Vagina (tissue), 2 donors: ENCODE data around the gene STAU1. TPM values are rescaled to one million over a fixed set of nuclear protein-coding genes. Genes with fewer than 3 reads are reported as not detected.

Experiments
- DNase-seq, 2 donors: peaks; one replicate each; pipeline ENCODE4 v3.0.0-alpha.2; 2017; ENCODE audit errors: extremely low spot score in 2 of 2
- H3K27ac ChIP-seq: fragments of 200-600 bp; sonication (generic); one replicate; pipeline ENCODE4 v1.5.1; 2019
- H3K27me3 ChIP-seq: fragments of 200-600 bp; sonication (generic); one replicate; pipeline ENCODE4 v1.5.1; 2019
- H3K36me3 ChIP-seq, 2 donors: fragments of 200-600 bp; sonication (generic); one replicate each; pipeline ENCODE4 v1.5.1; 2017 to 2019
- H3K4me1 ChIP-seq: fragments of 200-600 bp; sonication (generic); one replicate; pipeline ENCODE4 v1.5.1; 2019
- H3K4me3 ChIP-seq, 2 donors: fragments of 200-600 bp; sonication (generic); 1 replicate in 1 of 2; 2 replicates in 1 of 2; pipeline ENCODE4 v1.5.1; 2016 to 2019
- H3K9me3 ChIP-seq: fragments of 200-600 bp; sonication (generic); one replicate; pipeline ENCODE4 v1.5.1; 2019
- CTCF ChIP-seq, 3 experiments: fragments of 450-650 bp in 2 of 3; fragments of 200-600 bp in 1 of 3; sonication (generic) in 1 of 3; IDR thresholded peaks; one replicate each; pipeline ENCODE4 v1.5.1; 2017 to 2019; ENCODE audit warnings: antibody characterized with exemption in 3 of 3, mild to moderate bottlenecking in 2 of 3, moderate library complexity in 2 of 3
- POLR2A ChIP-seq, 2 donors: fragments of 450-650 bp; IDR thresholded peaks; one replicate each; pipeline ENCODE4 v1.6.1; 2017; ENCODE audit warnings: antibody characterized with exemption in 2 of 2, mild to moderate bottlenecking in 2 of 2, moderate library complexity in 2 of 2
- POLR2AphosphoS5 ChIP-seq, 2 donors: sonication (generic); formaldehyde crosslinking; IDR thresholded peaks; one replicate each; pipeline ENCODE4 v1.9.0; 2017; ENCODE audit warnings: antibody characterized with exemption in 2 of 2, mild to moderate bottlenecking in 2 of 2, low read depth in 1 of 2; ENCODE audit not compliant: insufficient read depth in 1 of 2
- intact Hi-C: fragments of 100-400 bp; cut with DNase I; formaldehyde crosslinking; loops from one replicate; pipeline ENCODE4 v1.15.1; 2023
- total RNA-seq: library from RNA; depleted of rRNA; stranded (reverse); fragments of >200 nt; gene quantifications from one replicate; pipeline ENCODE4 v1.2.3, GENCODE V29; 2016

The STAU1 gene
- total RNA-seq, 1 donor from 2014 or later: 68.5 TPM

- peaks cover 0 to under 1% of the 10 kb centered on the region in 2 donors for H3K36me3 ChIP-seq
- H3K9me3 ChIP-seq: no peaks in the 10 kb centered on the region
- no peak overlapping the region for H3K4me3 ChIP-seq
- intact Hi-C loops: no loop called here
- no peak for TF ChIP-seq POLR2AphosphoS5 (IDR thresholded peaks at IDR 0.05; ENCODE audit: insufficient read depth in 1 of 2, low read depth in 1 of 2)
- no peak for TF ChIP-seq CTCF (IDR thresholded peaks at IDR 0.05)
- no peak for TF ChIP-seq POLR2A (IDR thresholded peaks at IDR 0.05)
- DNase-seq: no peak
- no peaks in the 10 kb centered on the region for H3K27me3 ChIP-seq
- peaks cover 71% of the 10 kb centered on the region for H3K4me1 ChIP-seq
- no peak overlapping the region for H3K27ac ChIP-seq
Observed at GRCh38 chr20:49183444-49183843, 4.7 kb downstream of the STAU1 start.

DNA sequence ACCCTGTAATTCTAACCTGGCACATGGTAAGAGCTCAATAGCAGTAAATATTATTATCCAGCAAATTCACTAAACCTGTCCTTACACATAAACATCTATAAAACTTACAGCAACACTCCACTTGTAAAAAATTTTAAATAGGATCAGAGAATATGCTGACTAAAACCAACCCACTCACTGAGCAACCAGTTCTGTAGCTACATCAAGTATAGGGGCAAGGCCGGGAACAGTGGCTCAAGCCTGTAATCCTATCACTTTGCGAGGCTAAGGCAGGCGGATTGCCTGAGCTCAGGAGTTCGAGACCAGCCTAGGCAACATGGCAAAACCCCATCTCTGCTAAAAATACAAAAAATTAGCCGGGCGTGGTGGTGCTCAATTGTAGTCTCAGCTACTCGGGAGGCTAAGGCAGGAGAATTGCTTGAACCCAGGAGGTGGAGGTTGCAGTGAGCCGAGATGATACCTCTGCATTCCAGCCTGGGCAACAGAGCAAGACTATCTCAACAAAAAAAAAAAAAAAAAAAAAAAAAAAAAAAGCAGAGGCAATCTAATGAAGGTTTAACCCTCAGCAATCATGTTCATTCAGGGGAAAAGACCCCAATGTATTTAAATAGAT lies 6.8 kb downstream of the STAU1 start:
- Histone ChIP-seq H3K9me3 (no peaks in the 10 kb centered on the region), H3K27ac (no peak overlapping the region), H3K36me3 (peaks cover 0 to 5% of the 10 kb centered on the region in 2 donors), H3K27me3 (no peaks in the 10 kb centered on the region), H3K4me1 (peaks cover 69% of the 10 kb centered on the region), H3K4me3 (no peak overlapping the region)
- TF ChIP-seq CTCF (IDR thresholded peaks at IDR 0.05): no peak
- no peak for TF ChIP-seq POLR2A (IDR thresholded peaks at IDR 0.05)
- TF ChIP-seq POLR2AphosphoS5 (IDR thresholded peaks at IDR 0.05; ENCODE audit: insufficient read depth in 1 of 2, low read depth in 1 of 2): no peak
- no peak for DNase-seq
- intact Hi-C loops: no loop called here

- H3K4me1 ChIP-seq: peaks cover 55% of the 10 kb centered on the region
- H3K36me3 ChIP-seq: peaks cover 0 to 5% of the 10 kb centered on the region in 2 donors
- intact Hi-C loops: no loop called here
Observed at GRCh38 chr20:49179368-49180277, 8.5 kb downstream of the STAU1 start.

GRCh38 chr20:49174183-49174582 lies 14.0 kb downstream of the STAU1 start:
- H3K9me3 ChIP-seq: no peaks in the 10 kb centered on the region
- H3K27me3 ChIP-seq: no peaks in the 10 kb centered on the region
- no peak for TF ChIP-seq POLR2AphosphoS5 (IDR thresholded peaks at IDR 0.05; ENCODE audit: insufficient read depth in 1 of 2, low read depth in 1 of 2)
- TF ChIP-seq POLR2A (IDR thresholded peaks at IDR 0.05): no peak
- no peak for TF ChIP-seq CTCF (IDR thresholded peaks at IDR 0.05)
- DNase-seq: no peak
- no peak overlapping the region for H3K27ac ChIP-seq
- peaks cover 16% of the 10 kb centered on the region for H3K4me1 ChIP-seq
- intact Hi-C loops: no loop called here
- H3K36me3 ChIP-seq: peaks cover 0 to 5% of the 10 kb centered on the region in 2 donors
- H3K4me3 ChIP-seq: no peak overlapping the region

More at GRCh38 chr20:49179368-49180277, 8.5 kb downstream of the STAU1 start:
- H3K27ac ChIP-seq: no peak overlapping the region
- no peak for DNase-seq
- TF ChIP-seq CTCF (IDR thresholded peaks at IDR 0.05) (no peak), POLR2A (IDR thresholded peaks at IDR 0.05) (no peak), POLR2AphosphoS5 (IDR thresholded peaks at IDR 0.05; ENCODE audit: insufficient read depth in 1 of 2, low read depth in 1 of 2) (no peak)
- H3K9me3 ChIP-seq: no peaks in the 10 kb centered on the region
- no peaks in the 10 kb centered on the region for H3K27me3 ChIP-seq
- no peak overlapping the region for H3K4me3 ChIP-seq
